Hematopoietic multipotent progenitor cell treated with erythropoietin and hydrocortisone succinate and interleukin-3 and kit ligand, for 4 days (in vitro differentiated cells): ENCODE data around the gene CDK12.
A peak's percentile ranks its signal among the peaks of the same experiment; 100 is the strongest.
"Not testable (repeated sequence)": the region's sequence is repeated elsewhere in the genome, so short reads cannot be mapped to it uniquely, and the experiment has no call there.

Source experiments
- DNase-seq: peaks from one replicate; pipeline ENCODE4 v3.0.0-alpha.2; 2015

CDK12 gene

GRCh38 chr17:39461113-39461925, at the start of gene CDK12:
TSS of gene CDK12 (plus strand) at chr17:39461486. CDS start at chr17:39462072, 586 bp downstream.
- DNase-seq, result peak; percentile 100

- DNase-seq, result peak; percentile 44
Observed at GRCh38 chr17:39416141-39416540, 45.1 kb upstream of the CDK12 start.

- DNase-seq, result no peak
Observed at GRCh38 chr17:39429600-39429999, 31.7 kb upstream of the CDK12 start.

- DNase-seq, result not testable (repeated sequence)
Observed at GRCh38 chr17:39439868-39440267, 21.4 kb upstream of the CDK12 start.

- no peak for DNase-seq
Observed at GRCh38 chr17:39443326-39443725, 18.0 kb upstream of the CDK12 start.

- DNase-seq, result peak; percentile 62
Observed at GRCh38 chr17:39447561-39447960, 13.7 kb upstream of the CDK12 start.

- no peak for DNase-seq
Observed at GRCh38 chr17:39450051-39450450, 11.2 kb upstream of the CDK12 start.

- DNase-seq, result peak; percentile 99
Observed at GRCh38 chr17:39450847-39451581, 10.3 kb upstream of the CDK12 start, which contains the start of gene MED1. TSS of gene MED1 (minus strand) at chr17:39451263. CDS start at chr17:39451062, 201 bp downstream.

GRCh38 chr17:39455919-39456318, 5.4 kb upstream of the CDK12 start:
- no peak for DNase-seq

- peak; percentile 39 for DNase-seq
Observed at GRCh38 chr17:39461926-39462569, 762 bp downstream of the CDK12 start.

- peak; percentile 30 for DNase-seq
Observed at GRCh38 chr17:39462631-39463375, 1.5 kb downstream of the CDK12 start.

- not testable (repeated sequence) for DNase-seq
Observed at GRCh38 chr17:39464639-39465181, 3.4 kb downstream of the CDK12 start.

GRCh38 chr17:39468610-39469009, 7.3 kb downstream of the CDK12 start:
- DNase-seq, result not testable (repeated sequence)

- DNase-seq, result no peak
Observed at GRCh38 chr17:39473310-39473709, 12.0 kb downstream of the CDK12 start.

GRCh38 chr17:39479631-39480030, 18.3 kb downstream of the CDK12 start:
- not testable (repeated sequence) for DNase-seq

- no peak for DNase-seq
Observed at GRCh38 chr17:39483506-39483905, 22.2 kb downstream of the CDK12 start.

- peak; percentile 10 for DNase-seq
Observed at GRCh38 chr17:39484178-39484577, 22.9 kb downstream of the CDK12 start.

- peak; percentile 33 for DNase-seq
Observed at GRCh38 chr17:39485555-39485954, 24.3 kb downstream of the CDK12 start.

- DNase-seq, result no peak
Observed at GRCh38 chr17:39486242-39486641, 25.0 kb downstream of the CDK12 start.

- not testable (repeated sequence) for DNase-seq
Observed at GRCh38 chr17:39487490-39487889, 26.2 kb downstream of the CDK12 start.

- DNase-seq, result no peak
Observed at GRCh38 chr17:39487946-39488345, 26.7 kb downstream of the CDK12 start.

- not testable (repeated sequence) for DNase-seq
Observed at GRCh38 chr17:39496921-39497320, 35.6 kb downstream of the CDK12 start.
